Upper lobe of left lung (tissue), 6 donors: Measurements from ENCODE around the gene SNTG2. TPM values are rescaled to one million over a fixed set of nuclear protein-coding genes. Genes with fewer than 3 reads are reported as not detected.
"Not testable (repeated sequence)": the region's sequence is repeated elsewhere in the genome, so short reads cannot be mapped to it uniquely, and the experiment has no call there.

Experiments
- ATAC-seq, 2 donors: fragments of 200-7000 bp; cut with Tn5 transposase; one replicate each; pipeline ENCODE4 v1.9.1; 2022; ENCODE audit warnings: mild to moderate bottlenecking in 2 of 2, moderate library complexity in 2 of 2; ENCODE audit not compliant: low FRiP score in 2 of 2
- DNase-seq, 2 donors: peaks; one replicate each; pipeline ENCODE4 v3.0.0-alpha.2; 2019 to 2020
- H3K27ac ChIP-seq, 4 donors: fragments of 200-600 bp; sonication (generic); one replicate each; pipeline ENCODE4 v1.5.1; 2016 to 2019
- H3K27me3 ChIP-seq, 4 donors: fragments of 200-600 bp; sonication (generic); one replicate each; pipeline ENCODE4 v1.5.1; 2017 to 2019
- H3K36me3 ChIP-seq, 4 donors: fragments of 200-600 bp; sonication (generic); one replicate each; pipeline ENCODE4 v1.5.1; 2016 to 2019
- H3K4me1 ChIP-seq, 4 donors: fragments of 200-600 bp; sonication (generic); one replicate each; pipeline ENCODE4 v1.5.1; 2018 to 2019
- H3K4me3 ChIP-seq, 4 donors: fragments of 200-600 bp; sonication (generic); one replicate each; pipeline ENCODE4 v1.5.1; 2017 to 2019; ENCODE audit warnings: mild to moderate bottlenecking in 2 of 4, moderate library complexity in 1 of 4
- H3K9me3 ChIP-seq, 4 donors: fragments of 200-600 bp; sonication (generic); one replicate each; pipeline ENCODE4 v1.5.1; 2018 to 2019
- CTCF ChIP-seq, 6 experiments: fragments of 450-650 bp in 4 of 6; fragments of 200-600 bp in 2 of 6; sonication (generic) in 2 of 6; IDR thresholded peaks; one replicate each; pipeline ENCODE4 v1.5.1; 2016 to 2019; ENCODE audit warnings: antibody characterized with exemption in 6 of 6
- EP300 ChIP-seq, 4 donors: sonication (generic); formaldehyde crosslinking; IDR thresholded peaks; one replicate each; pipeline ENCODE4 v1.5.1; 2017; ENCODE audit warnings: antibody characterized with exemption in 4 of 4, control low read depth in 2 of 4
- POLR2A ChIP-seq, 4 donors: fragments of 450-650 bp; IDR thresholded peaks; one replicate each; pipeline ENCODE4 v1.5.1; 2016 to 2017; ENCODE audit warnings: antibody characterized with exemption in 4 of 4, mild to moderate bottlenecking in 2 of 4
- POLR2AphosphoS5 ChIP-seq, 2 donors: sonication (generic); formaldehyde crosslinking; IDR thresholded peaks; one replicate each; pipeline ENCODE4 v1.5.1; 2017; ENCODE audit warnings: antibody characterized with exemption in 2 of 2
- WGBS, 2 donors: methylation state at CpG; one replicate each; pipeline ENCODE4 v1.1.5; 2017 to 2018; 5-methylcytosine and 5-hydroxymethylcytosine counted together
- total RNA-seq, 6 donors: library from RNA; depleted of rRNA in 4 of 6; stranded (reverse); fragments of >200 nt in 4 of 6; gene quantifications; one replicate each; pipeline versions ENCODE4 v1.1.0 to v1.2.1, GENCODE V29; 2016 to 2021
- donor health status: DM: no; HTN: no; CAD: no; lungs with moderate emphysema.
- donor health status: DM: no; HTN: yes; CAD: no; lungs with severe emphysema.

Gene SNTG2
- total RNA-seq, 6 donors from 2014 or later = 1.1 to 13.6 (median 3.0) TPM

DNA sequence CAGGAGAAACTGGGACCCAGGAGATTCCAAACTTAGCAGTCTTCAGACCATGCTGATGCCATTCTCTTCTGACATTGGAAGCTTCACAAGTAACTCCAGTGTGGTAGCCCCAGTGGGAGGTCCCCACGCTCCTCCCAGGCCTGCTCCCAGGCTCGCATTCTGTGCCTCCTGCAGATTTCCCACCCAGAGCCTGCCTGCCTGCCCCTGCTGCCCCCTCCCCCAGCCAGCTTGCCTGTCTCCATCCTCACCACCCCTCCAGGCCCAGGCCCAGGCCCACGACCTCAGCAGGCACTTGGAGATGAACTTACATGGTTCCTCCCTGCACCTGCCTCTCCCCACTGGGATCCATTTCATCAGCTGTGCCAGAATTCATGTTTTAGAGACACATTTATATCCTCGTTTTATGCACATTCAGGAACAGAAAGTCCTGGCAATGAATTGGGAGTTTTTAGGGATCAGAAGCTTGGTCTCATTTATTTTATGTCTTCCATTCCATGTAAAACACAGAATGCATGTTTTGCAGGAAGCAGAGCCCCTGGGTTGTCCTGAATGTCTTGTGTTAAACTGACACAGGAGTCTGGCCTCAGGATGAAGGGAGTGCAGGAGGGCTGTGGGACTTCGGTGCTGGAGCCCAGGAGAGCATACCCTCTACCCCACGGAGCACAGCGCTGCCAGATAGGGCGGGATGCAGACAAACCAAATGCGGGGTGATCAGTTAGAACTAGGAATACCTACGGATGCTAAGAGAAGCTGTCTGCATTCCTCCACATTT lies 150.5 kb downstream of the SNTG2 start:
- no peak overlapping the region for H3K27ac ChIP-seq
- no peak overlapping the region for H3K4me3 ChIP-seq
- no peaks in the 10 kb centered on the region for H3K36me3 ChIP-seq
- WGBS, 2 donors = 89 to 92% methylated on average over 10 of the region's 10 CpGs
- ATAC-seq (no peak), DNase-seq (peak in 1 of 2 donors; percentile 56)
- no peaks in the 10 kb centered on the region for H3K9me3 ChIP-seq
- H3K27me3 ChIP-seq = no peaks in the 10 kb centered on the region
- no peaks in the 10 kb centered on the region for H3K4me1 ChIP-seq
- TF ChIP-seq EP300 (IDR thresholded peaks at IDR 0.05) (no peak), POLR2A (IDR thresholded peaks at IDR 0.05) (no peak), CTCF (IDR thresholded peaks at IDR 0.05) (no peak), POLR2AphosphoS5 (IDR thresholded peaks at IDR 0.05) (no peak)

GRCh38 chr2:1101982-1102590 lies 151.4 kb downstream of the SNTG2 start:
- Histone ChIP-seq H3K4me1 (no peaks in the 10 kb centered on the region), H3K4me3 (no peak overlapping the region), H3K36me3 (no peaks in the 10 kb centered on the region), H3K9me3 (no peaks in the 10 kb centered on the region), H3K27ac (no peak overlapping the region), H3K27me3 (no peaks in the 10 kb centered on the region)
- ATAC-seq = no peak
- DNase-seq = no peak
- TF ChIP-seq CTCF (IDR thresholded peaks at IDR 0.05) = no peak
- TF ChIP-seq EP300 (IDR thresholded peaks at IDR 0.05) = no peak
- TF ChIP-seq POLR2AphosphoS5 (IDR thresholded peaks at IDR 0.05) = no peak
- TF ChIP-seq POLR2A (IDR thresholded peaks at IDR 0.05) = no peak
- WGBS, 2 donors = 81 to 85% methylated on average over 16 of the region's 16 CpGs

GRCh38 chr2:1104364-1104763 lies 153.7 kb downstream of the SNTG2 start:
- Histone ChIP-seq H3K36me3 (no peaks in the 10 kb centered on the region), H3K27ac (no peak overlapping the region), H3K27me3 (no peaks in the 10 kb centered on the region), H3K4me1 (no peaks in the 10 kb centered on the region), H3K4me3 (no peak overlapping the region), H3K9me3 (no peaks in the 10 kb centered on the region)
- TF ChIP-seq CTCF (IDR thresholded peaks at IDR 0.05) (no peak), POLR2AphosphoS5 (IDR thresholded peaks at IDR 0.05) (no peak), EP300 (IDR thresholded peaks at IDR 0.05) (no peak), POLR2A (IDR thresholded peaks at IDR 0.05) (no peak)
- ATAC-seq (no peak), DNase-seq (no peak)
- 63 to 65% methylated on average over 8 of the region's 8 CpGs for WGBS, 2 donors

GRCh38 chr2:1106344-1106743 lies 155.7 kb downstream of the SNTG2 start:
- H3K4me1 ChIP-seq, H3K27ac ChIP-seq, H3K4me3 ChIP-seq, H3K27me3 ChIP-seq, H3K36me3 ChIP-seq, H3K9me3 ChIP-seq, DNase-seq, ATAC-seq: not testable (repeated sequence)
- WGBS, 2 donors = 82 to 84% methylated on average over 13 to 14 of the region's 14 CpGs

GRCh38 chr2:1115843-1116539 lies 165.3 kb downstream of the SNTG2 start:
- DNase-seq = no peak
- H3K36me3 ChIP-seq = no peaks in the 10 kb centered on the region
- WGBS, 2 donors = 75 to 78% methylated on average over 12 of the region's 12 CpGs
- H3K4me3 ChIP-seq = no peak overlapping the region
- H3K27me3 ChIP-seq = no peaks in the 10 kb centered on the region
- ATAC-seq = no peak
- TF ChIP-seq POLR2A (IDR thresholded peaks at IDR 0.05) (no peak), CTCF (IDR thresholded peaks at IDR 0.05) (no peak), EP300 (IDR thresholded peaks at IDR 0.05) (no peak), POLR2AphosphoS5 (IDR thresholded peaks at IDR 0.05) (no peak)
- no peaks in the 10 kb centered on the region for H3K4me1 ChIP-seq
- no peak overlapping the region for H3K27ac ChIP-seq
- H3K9me3 ChIP-seq = no peaks in the 10 kb centered on the region
